Measurements from ENCODE around the gene YY1.

DNA sequence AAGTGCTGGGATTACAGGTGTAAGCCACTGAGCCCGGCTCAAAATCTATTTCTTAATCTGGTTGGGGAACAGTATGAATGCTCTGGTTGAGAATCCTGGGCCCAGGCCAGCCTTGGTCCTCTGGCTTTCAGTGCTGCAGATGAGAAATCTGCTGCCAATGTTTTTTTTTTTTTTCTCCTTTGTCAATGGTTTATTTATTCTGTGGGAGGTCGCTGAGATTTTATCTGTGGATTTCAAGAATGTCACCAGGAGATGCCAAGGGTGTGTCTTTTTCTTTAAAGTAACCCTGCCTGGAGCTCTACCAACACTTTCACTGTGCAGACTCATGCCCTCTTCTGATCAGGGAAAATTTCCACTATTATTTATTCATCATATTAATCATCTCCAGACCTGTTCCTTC, 63.7 kb downstream of the YY1 start:
- no peak for TF ChIP-seq POLR2A (IDR thresholded peaks at IDR 0.05)
- TF ChIP-seq, protein P1, sequence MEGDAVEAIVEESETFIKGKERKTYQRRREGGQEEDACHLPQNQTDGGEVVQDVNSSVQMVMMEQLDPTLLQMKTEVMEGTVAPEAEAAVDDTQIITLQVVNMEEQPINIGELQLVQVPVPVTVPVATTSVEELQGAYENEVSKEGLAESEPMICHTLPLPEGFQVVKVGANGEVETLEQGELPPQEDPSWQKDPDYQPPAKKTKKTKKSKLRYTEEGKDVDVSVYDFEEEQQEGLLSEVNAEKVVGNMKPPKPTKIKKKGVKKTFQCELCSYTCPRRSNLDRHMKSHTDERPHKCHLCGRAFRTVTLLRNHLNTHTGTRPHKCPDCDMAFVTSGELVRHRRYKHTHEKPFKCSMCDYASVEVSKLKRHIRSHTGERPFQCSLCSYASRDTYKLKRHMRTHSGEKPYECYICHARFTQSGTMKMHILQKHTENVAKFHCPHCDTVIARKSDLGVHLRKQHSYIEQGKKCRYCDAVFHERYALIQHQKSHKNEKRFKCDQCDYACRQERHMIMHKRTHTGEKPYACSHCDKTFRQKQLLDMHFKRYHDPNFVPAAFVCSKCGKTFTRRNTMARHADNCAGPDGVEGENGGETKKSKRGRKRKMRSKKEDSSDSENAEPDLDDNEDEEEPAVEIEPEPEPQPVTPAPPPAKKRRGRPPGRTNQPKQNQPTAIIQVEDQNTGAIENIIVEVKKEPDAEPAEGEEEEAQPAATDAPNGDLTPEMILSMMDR (IDR thresholded peaks at IDR 0.05), result no peak

Data from sigmoid colon (tissue), 3 donors.